HEK293 (cell line): ENCODE data around the gene PEAR1.

Source experiments
- CTCF ChIA-PET: fragments of 350-600 bp; formaldehyde crosslinking; extraction: SDS; loops from one replicate; lab custom pipeline; 2021; ENCODE audit warnings: antibody characterized with exemption; lab: Yijun Ruan, JAX
- POLR2A ChIA-PET: fragments of 300-600 bp; formaldehyde crosslinking; extraction: SDS; loops from one replicate; lab custom pipeline; 2020; ENCODE audit warnings: antibody characterized with exemption, inconsistent platforms; lab: Yijun Ruan, JAX
- H3K27ac ChIP-seq: fragments of 200-500 bp; sonication (Bioruptor generic); 2 replicates; pipeline ENCODE4 v1.5.1; 2014; ENCODE audit warnings: low read depth, low read length, control low read depth, inconsistent platforms; ENCODE audit errors: extremely low read depth
- H3K36me3 ChIP-seq, 2 experiments: fragments of 200-500 bp in 1 of 2; sonication (Bioruptor generic) in 1 of 2; 1 replicate in 1 of 2; 2 replicates in 1 of 2; pipeline ENCODE4 v1.5.1; 2014 to 2017; ENCODE audit warnings: inconsistent platforms in 2 of 2, low read length in 2 of 2; ENCODE audit not compliant: control insufficient read depth in 2 of 2, insufficient read depth in 1 of 2
- H3K4me1 ChIP-seq: fragments of 200-500 bp; sonication (Bioruptor generic); 2 replicates; pipeline ENCODE4 v1.5.1; 2014; ENCODE audit warnings: mild to moderate bottlenecking, low read length, inconsistent platforms; ENCODE audit not compliant: control insufficient read depth, insufficient read depth
- H3K4me3 ChIP-seq: 2 replicates; pipeline ENCODE4 v1.5.1; 2011; ENCODE audit warnings: low read depth, mild to moderate bottlenecking, control low read depth, low read length, moderate library complexity
- H3K9me3 ChIP-seq: fragments of 200-500 bp; sonication (Bioruptor generic); 2 replicates; pipeline ENCODE4 v1.5.1; 2014; ENCODE audit warnings: low read depth, low read length, inconsistent platforms; ENCODE audit not compliant: control insufficient read depth, insufficient read depth
- GLIS1 ChIP-seq: fragments of 450-650 bp; formaldehyde crosslinking; IDR thresholded peaks from 2 replicates; pipeline ENCODE4 v1.5.1; 2016; ENCODE audit warnings: missing biosample characterization, missing genetic modification characterization
- OSR2 ChIP-seq: fragments of 450-650 bp; formaldehyde crosslinking; IDR thresholded peaks from 2 replicates; pipeline ENCODE4 v1.5.1; 2016; ENCODE audit warnings: missing biosample characterization, missing genetic modification characterization
- OVOL3 ChIP-seq: fragments of 450-650 bp; formaldehyde crosslinking; IDR thresholded peaks from 2 replicates; pipeline ENCODE4 v1.5.1; 2016; ENCODE audit warnings: missing biosample characterization, missing genetic modification characterization
- ZNF169 ChIP-seq: fragments of 450-650 bp; formaldehyde crosslinking; IDR thresholded peaks from 2 replicates; pipeline ENCODE4 v1.5.1; 2016; ENCODE audit warnings: missing biosample characterization, missing genetic modification characterization
- ZNF175 ChIP-seq: fragments of 450-650 bp; formaldehyde crosslinking; IDR thresholded peaks from 2 replicates; pipeline ENCODE4 v1.5.1; 2016; ENCODE audit warnings: missing biosample characterization, missing genetic modification characterization
- ZNF211 ChIP-seq: fragments of 450-650 bp; formaldehyde crosslinking; IDR thresholded peaks from 2 replicates; pipeline ENCODE4 v1.5.1; 2016; ENCODE audit warnings: low read depth, missing biosample characterization, missing genetic modification characterization
- ZNF248 ChIP-seq: fragments of 450-650 bp; formaldehyde crosslinking; IDR thresholded peaks from 2 replicates; pipeline ENCODE4 v1.5.1; 2017; ENCODE audit warnings: missing biosample characterization, missing genetic modification characterization
- ZNF274 ChIP-seq, 2 experiments: fragments of 200-500 bp in 1 of 2; fragments of 450-650 bp in 1 of 2; sonication (Bioruptor generic) in 1 of 2; formaldehyde crosslinking in 1 of 2; IDR thresholded peaks; 2 replicates each; pipeline versions ENCODE4 v1.5.1 to v1.6.1; 2014 to 2016; ENCODE audit warnings: borderline replicate concordance in 1 of 2, inconsistent platforms in 1 of 2, low read length in 1 of 2, missing biosample characterization in 1 of 2, missing genetic modification characterization in 1 of 2
- ZNF302 ChIP-seq: fragments of 450-650 bp; formaldehyde crosslinking; IDR thresholded peaks from 2 replicates; pipeline ENCODE4 v1.5.1; 2016; ENCODE audit warnings: missing biosample characterization, missing genetic modification characterization, low read depth
- ZNF571 ChIP-seq: fragments of 450-650 bp; formaldehyde crosslinking; IDR thresholded peaks from 2 replicates; pipeline ENCODE4 v1.5.0; 2017; ENCODE audit warnings: missing biosample characterization, missing genetic modification characterization
- ZNF777 ChIP-seq: fragments of 450-650 bp; formaldehyde crosslinking; IDR thresholded peaks from 2 replicates; pipeline ENCODE4 v1.5.1; 2017; ENCODE audit warnings: missing biosample characterization, missing genetic modification characterization, borderline replicate concordance
- TF ChIP-seq, protein P1 (sequence below): fragments of 450-650 bp; formaldehyde crosslinking; IDR thresholded peaks from 2 replicates; pipeline ENCODE4 v1.5.1; 2016; ENCODE audit warnings: missing biosample characterization, missing genetic modification characterization
- TF ChIP-seq, protein P2 (sequence below): fragments of 450-650 bp; formaldehyde crosslinking; IDR thresholded peaks from 2 replicates; pipeline ENCODE4 v1.5.1; 2016; ENCODE audit warnings: missing biosample characterization, missing genetic modification characterization
- TF ChIP-seq, protein P3 (sequence below): fragments of 450-650 bp; formaldehyde crosslinking; IDR thresholded peaks from 2 replicates; pipeline ENCODE4 v1.5.1; 2016; ENCODE audit warnings: missing biosample characterization, missing genetic modification characterization
- TF ChIP-seq, protein P4 (sequence below): fragments of 450-650 bp; formaldehyde crosslinking; IDR thresholded peaks from 2 replicates; pipeline ENCODE4 v1.5.1; 2017; ENCODE audit warnings: missing biosample characterization, missing genetic modification characterization

Gene PEAR1

DNA sequence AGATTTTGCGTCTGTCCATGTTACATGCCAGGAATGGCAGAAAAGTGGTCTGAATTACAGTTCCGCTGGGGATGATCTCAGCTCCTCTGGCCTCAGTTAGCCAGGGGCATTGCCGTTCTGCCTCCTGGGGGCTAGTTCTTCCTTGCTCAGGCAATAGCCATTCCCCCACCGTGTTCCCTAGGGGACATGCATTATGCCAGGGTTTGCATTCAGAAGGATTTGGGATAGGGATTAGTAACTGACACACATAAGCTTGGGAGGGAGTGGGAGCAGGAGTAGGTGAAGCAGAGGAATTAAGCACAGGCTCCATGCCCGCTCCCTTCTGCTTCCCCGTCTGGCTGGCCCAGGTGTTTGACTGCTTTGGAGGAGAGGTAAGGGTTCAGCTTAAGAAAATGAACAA, 39.6 kb downstream of the PEAR1 start:
- no peaks in the 10 kb centered on the region for H3K9me3 ChIP-seq
- ChIA-PET POLR2A (no interaction called here), CTCF (interaction anchor here (0.6 to 2.3 kb wide), 6 partner anchors 23 to 255 kb away, joined by 3 to 10 read pairs (median 6); no protein-coding TSS in a partner anchor)
- H3K27ac ChIP-seq, result no peak overlapping the region
- peaks cover 0 to 40% of the 10 kb centered on the region in 2 experiments; a peak in 1 of 3 replicates for H3K36me3 ChIP-seq
- TF ChIP-seq, protein P1, sequence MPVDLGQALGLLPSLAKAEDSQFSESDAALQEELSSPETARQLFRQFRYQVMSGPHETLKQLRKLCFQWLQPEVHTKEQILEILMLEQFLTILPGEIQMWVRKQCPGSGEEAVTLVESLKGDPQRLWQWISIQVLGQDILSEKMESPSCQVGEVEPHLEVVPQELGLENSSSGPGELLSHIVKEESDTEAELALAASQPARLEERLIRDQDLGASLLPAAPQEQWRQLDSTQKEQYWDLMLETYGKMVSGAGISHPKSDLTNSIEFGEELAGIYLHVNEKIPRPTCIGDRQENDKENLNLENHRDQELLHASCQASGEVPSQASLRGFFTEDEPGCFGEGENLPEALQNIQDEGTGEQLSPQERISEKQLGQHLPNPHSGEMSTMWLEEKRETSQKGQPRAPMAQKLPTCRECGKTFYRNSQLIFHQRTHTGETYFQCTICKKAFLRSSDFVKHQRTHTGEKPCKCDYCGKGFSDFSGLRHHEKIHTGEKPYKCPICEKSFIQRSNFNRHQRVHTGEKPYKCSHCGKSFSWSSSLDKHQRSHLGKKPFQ, result no peak
- TF ChIP-seq, protein P2, sequence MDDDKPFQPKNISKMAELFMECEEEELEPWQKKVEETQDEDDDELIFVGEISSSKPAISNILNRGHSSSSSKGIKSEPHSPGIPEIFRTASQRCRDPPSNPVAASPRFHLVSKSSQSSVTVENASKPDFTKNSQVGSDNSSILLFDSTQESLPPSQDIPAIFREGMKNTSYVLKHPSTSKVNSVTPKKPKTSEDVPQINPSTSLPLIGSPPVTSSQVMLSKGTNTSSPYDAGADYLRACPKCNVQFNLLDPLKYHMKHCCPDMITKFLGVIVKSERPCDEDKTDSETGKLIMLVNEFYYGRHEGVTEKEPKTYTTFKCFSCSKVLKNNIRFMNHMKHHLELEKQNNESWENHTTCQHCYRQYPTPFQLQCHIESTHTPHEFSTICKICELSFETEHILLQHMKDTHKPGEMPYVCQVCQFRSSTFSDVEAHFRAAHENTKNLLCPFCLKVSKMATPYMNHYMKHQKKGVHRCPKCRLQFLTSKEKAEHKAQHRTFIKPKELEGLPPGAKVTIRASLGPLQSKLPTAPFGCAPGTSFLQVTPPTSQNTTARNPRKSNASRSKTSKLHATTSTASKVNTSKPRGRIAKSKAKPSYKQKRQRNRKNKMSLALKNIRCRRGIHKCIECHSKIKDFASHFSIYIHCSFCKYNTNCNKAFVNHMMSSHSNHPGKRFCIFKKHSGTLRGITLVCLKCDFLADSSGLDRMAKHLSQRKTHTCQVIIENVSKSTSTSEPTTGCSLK, result no peak
- TF ChIP-seq GLIS1, result peak; percentile 68
- no peaks in the 10 kb centered on the region for H3K4me1 ChIP-seq
- H3K4me3 ChIP-seq, result no peak overlapping the region

DNA sequence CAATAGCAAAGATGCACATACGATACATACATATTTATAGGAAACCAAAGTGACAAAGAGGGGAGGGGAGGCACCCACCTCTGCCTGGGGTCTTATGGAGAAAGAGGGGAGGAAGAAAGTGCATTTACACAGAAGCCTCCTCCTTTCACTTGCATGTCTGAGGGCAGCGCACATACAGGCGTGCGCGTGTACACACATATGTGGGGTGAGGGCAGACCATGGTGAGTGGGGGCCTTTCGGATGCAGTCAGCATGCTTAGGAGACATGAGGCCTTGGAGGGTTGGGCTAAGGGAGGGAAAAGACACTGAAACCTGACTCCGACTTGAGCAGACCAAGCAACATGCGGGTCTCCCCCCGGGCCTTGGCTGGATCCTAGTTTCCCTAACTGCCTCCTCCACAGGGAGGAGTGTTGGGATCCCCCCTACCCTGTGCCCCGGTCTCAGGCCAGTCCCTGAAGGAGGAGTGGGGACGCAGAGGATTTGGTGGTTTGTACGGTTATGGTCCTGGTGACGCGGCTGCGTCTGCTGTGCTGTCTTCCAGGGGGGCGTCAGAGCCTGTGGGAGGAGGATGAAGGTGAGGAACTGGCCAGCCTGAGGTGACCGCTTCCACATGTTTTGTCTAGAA, 42.1 kb downstream of the PEAR1 start:
- Histone ChIP-seq H3K4me1 (no peaks in the 10 kb centered on the region), H3K36me3 (peaks cover 0 to 65% of the 10 kb centered on the region in 2 experiments; a peak in 1 of 3 replicates), H3K27ac (no peak overlapping the region), H3K9me3 (no peaks in the 10 kb centered on the region), H3K4me3 (no peak overlapping the region)
- ChIA-PET POLR2A (no interaction called here), CTCF (interaction anchor here (1.2 to 2.0 kb wide), 3 partner anchors 8 to 219 kb away, joined by 3 to 11 read pairs (median 3); no protein-coding TSS in a partner anchor)
- TF ChIP-seq ZNF169 (tag by site-specific recombination), result no peak
- TF ChIP-seq ZNF571 (tag by site-specific recombination), result no peak
- no peak for TF ChIP-seq OSR2
- TF ChIP-seq OVOL3 (tag by site-specific recombination), result no peak
- TF ChIP-seq, protein P3, sequence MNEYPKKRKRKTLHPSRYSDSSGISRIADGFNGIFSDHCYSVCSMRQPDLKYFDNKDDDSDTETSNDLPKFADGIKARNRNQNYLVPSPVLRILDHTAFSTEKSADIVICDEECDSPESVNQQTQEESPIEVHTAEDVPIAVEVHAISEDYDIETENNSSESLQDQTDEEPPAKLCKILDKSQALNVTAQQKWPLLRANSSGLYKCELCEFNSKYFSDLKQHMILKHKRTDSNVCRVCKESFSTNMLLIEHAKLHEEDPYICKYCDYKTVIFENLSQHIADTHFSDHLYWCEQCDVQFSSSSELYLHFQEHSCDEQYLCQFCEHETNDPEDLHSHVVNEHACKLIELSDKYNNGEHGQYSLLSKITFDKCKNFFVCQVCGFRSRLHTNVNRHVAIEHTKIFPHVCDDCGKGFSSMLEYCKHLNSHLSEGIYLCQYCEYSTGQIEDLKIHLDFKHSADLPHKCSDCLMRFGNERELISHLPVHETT (tag by site-specific recombination), result no peak
- no peak for TF ChIP-seq ZNF302 (tag by site-specific recombination)
- TF ChIP-seq ZNF274 (IDR thresholded peaks at IDR 0.05; ENCODE audit: low read length), result no peak
- TF ChIP-seq ZNF274 (tag by site-specific recombination; IDR thresholded peaks at IDR 0.05; ENCODE audit: borderline replicate concordance), result no peak
- no peak for TF ChIP-seq ZNF248 (tag by site-specific recombination)
- TF ChIP-seq, protein P4, sequence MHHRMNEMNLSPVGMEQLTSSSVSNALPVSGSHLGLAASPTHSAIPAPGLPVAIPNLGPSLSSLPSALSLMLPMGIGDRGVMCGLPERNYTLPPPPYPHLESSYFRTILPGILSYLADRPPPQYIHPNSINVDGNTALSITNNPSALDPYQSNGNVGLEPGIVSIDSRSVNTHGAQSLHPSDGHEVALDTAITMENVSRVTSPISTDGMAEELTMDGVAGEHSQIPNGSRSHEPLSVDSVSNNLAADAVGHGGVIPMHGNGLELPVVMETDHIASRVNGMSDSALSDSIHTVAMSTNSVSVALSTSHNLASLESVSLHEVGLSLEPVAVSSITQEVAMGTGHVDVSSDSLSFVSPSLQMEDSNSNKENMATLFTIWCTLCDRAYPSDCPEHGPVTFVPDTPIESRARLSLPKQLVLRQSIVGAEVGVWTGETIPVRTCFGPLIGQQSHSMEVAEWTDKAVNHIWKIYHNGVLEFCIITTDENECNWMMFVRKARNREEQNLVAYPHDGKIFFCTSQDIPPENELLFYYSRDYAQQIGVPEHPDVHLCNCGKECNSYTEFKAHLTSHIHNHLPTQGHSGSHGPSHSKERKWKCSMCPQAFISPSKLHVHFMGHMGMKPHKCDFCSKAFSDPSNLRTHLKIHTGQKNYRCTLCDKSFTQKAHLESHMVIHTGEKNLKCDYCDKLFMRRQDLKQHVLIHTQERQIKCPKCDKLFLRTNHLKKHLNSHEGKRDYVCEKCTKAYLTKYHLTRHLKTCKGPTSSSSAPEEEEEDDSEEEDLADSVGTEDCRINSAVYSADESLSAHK (tag by site-specific recombination), result no peak
- no peak for TF ChIP-seq ZNF211
- no peak for TF ChIP-seq ZNF777 (tag by site-specific recombination)
- no peak for TF ChIP-seq ZNF175 (tag by site-specific recombination)
